Fibroblast of lung (primary cell): ENCODE measurements around the gene ZNF618. TPM values are rescaled to one million over a fixed set of nuclear protein-coding genes. Genes with fewer than 3 reads are reported as not detected.

ENCODE experiments used
- DNase-seq, 2 donors: peaks; one replicate each; pipeline versions ENCODE4 v3.0.0 to v3.0.0-alpha.2; 2010; ENCODE audit warnings: low read depth in 2 of 2
- H2AFZ ChIP-seq: 2 replicates; pipeline ENCODE4 v1.5.1; 2012; ENCODE audit warnings: low read length, control low read depth, inconsistent platforms
- H3K27ac ChIP-seq: 2 replicates; pipeline ENCODE4 v1.5.1; 2011; ENCODE audit warnings: low read length, control low read depth; ENCODE audit not compliant: insufficient read depth
- H3K27me3 ChIP-seq: 2 replicates; pipeline ENCODE4 v1.5.1; 2011; ENCODE audit warnings: mild to moderate bottlenecking, low read length; ENCODE audit not compliant: control insufficient read depth, insufficient read depth
- H3K36me3 ChIP-seq: 2 replicates; pipeline ENCODE4 v1.5.1; 2011; ENCODE audit warnings: low read length; ENCODE audit not compliant: control insufficient read depth, insufficient read depth
- H3K4me1 ChIP-seq: 2 replicates; pipeline ENCODE4 v1.5.1; 2011; ENCODE audit warnings: low read length; ENCODE audit not compliant: control insufficient read depth, insufficient read depth; ENCODE audit errors: extremely low read depth
- H3K4me2 ChIP-seq: 2 replicates; pipeline ENCODE4 v1.5.1; 2011; ENCODE audit warnings: low read length, control low read depth; ENCODE audit not compliant: insufficient read depth; ENCODE audit errors: extremely low read depth
- H3K4me3 ChIP-seq, 4 experiments: fragments of 200-600 bp in 1 of 4; sonication (generic) in 1 of 4; replicated peaks in 1 of 4; 2 replicates each; pipeline ENCODE4 v1.5.1; 2011 to 2016; ENCODE audit warnings: low read length in 4 of 4, low read depth in 3 of 4, mild to moderate bottlenecking in 3 of 4, control low read depth in 2 of 4, inconsistent platforms in 1 of 4, mixed read lengths in 1 of 4; ENCODE audit not compliant: insufficient read depth in 1 of 4; ENCODE audit errors: control extremely low read depth in 1 of 4
- H3K79me2 ChIP-seq: 2 replicates; pipeline ENCODE4 v1.5.1; 2012; ENCODE audit warnings: mild to moderate bottlenecking, low read length, inconsistent platforms; ENCODE audit not compliant: control insufficient read depth, insufficient read depth
- H3K9ac ChIP-seq: 2 replicates; pipeline ENCODE4 v1.5.1; 2011; ENCODE audit warnings: mild to moderate bottlenecking, low read length, control low read depth; ENCODE audit not compliant: insufficient read depth
- H3K9me3 ChIP-seq: 2 replicates; pipeline ENCODE4 v1.5.1; 2012; ENCODE audit warnings: low read depth, low read length; ENCODE audit not compliant: control insufficient read depth, insufficient read depth
- H4K20me1 ChIP-seq: 2 replicates; pipeline ENCODE4 v1.5.1; 2011; ENCODE audit warnings: low read length; ENCODE audit not compliant: control insufficient read depth, insufficient read depth; ENCODE audit errors: extremely low read depth
- CTCF ChIP-seq, 2 donors: IDR thresholded peaks in 1 of 2; conservative IDR thresholded peaks in 1 of 2; 1 replicate in 1 of 2; 2 replicates in 1 of 2; pipeline ENCODE4 v1.5.1; 2011 to 2012; ENCODE audit warnings: low read length in 2 of 2, control low read depth in 1 of 2, inconsistent platforms in 1 of 2, low read depth in 1 of 2, mild to moderate bottlenecking in 1 of 2
- EZH2 ChIP-seq: IDR thresholded peaks from 2 replicates; pipeline ENCODE4 v1.5.1; 2012; ENCODE audit warnings: low read length, control low read depth, mild to moderate bottlenecking; ENCODE audit errors: missing control alignments
- polyA plus RNA-seq, 2 donors: library from polyadenylated mRNA; depleted of rRNA in 1 of 2; stranded (reverse) in 1 of 2; unstranded in 1 of 2; fragments of >200 nt; gene quantifications; 2 replicates each; pipeline ENCODE4 v1.2.1, GENCODE V29; 2011 to 2012; ENCODE audit warnings: missing spikeins in 1 of 2
- total RNA-seq: library from RNA; depleted of rRNA; stranded (reverse); fragments of >200 nt; gene quantifications from 2 replicates; pipeline ENCODE4 v1.2.1, GENCODE V29; 2014

The ZNF618 gene
- total and polyA plus RNA-seq, 2 donors (not counting 1 experiment from before 2014, with no cell fraction given): 6.6 to 8.6 TPM

GRCh38 chr9:114001794-114002261 lies 125.7 kb downstream of the ZNF618 start:
- H3K27ac ChIP-seq: no peak overlapping the region
- DNase-seq: no peak
- H3K4me1 ChIP-seq: no peaks in the 10 kb centered on the region
- H3K36me3 ChIP-seq: peaks cover 10% of the 10 kb centered on the region
- no peaks in the 10 kb centered on the region for H3K27me3 ChIP-seq
- no peaks in the 10 kb centered on the region for H3K79me2 ChIP-seq
- H2AFZ ChIP-seq: no peak overlapping the region
- no peak overlapping the region for H3K9ac ChIP-seq
- no peak overlapping the region for H3K4me3 ChIP-seq
- TF ChIP-seq CTCF (conservative IDR thresholded peaks at IDR 0.05 in 1 of 2, IDR thresholded peaks at IDR 0.05 in 1 of 2; ENCODE audit: low read depth in 1 of 2, low read length in 2 of 2) (no peak), EZH2 (no peak)
- no peak overlapping the region for H3K4me2 ChIP-seq
- no peaks in the 10 kb centered on the region for H4K20me1 ChIP-seq
- no peaks in the 10 kb centered on the region for H3K9me3 ChIP-seq

GRCh38 chr9:114002271-114002985 lies 126.3 kb downstream of the ZNF618 start:
- Histone ChIP-seq H3K79me2 (no peaks in the 10 kb centered on the region), H2AFZ (no peak overlapping the region), H3K27ac (no peak overlapping the region), H3K36me3 (peaks cover 10% of the 10 kb centered on the region), H4K20me1 (no peaks in the 10 kb centered on the region), H3K9me3 (no peaks in the 10 kb centered on the region), H3K4me3 (no peak overlapping the region), H3K4me2 (no peak overlapping the region), H3K4me1 (no peaks in the 10 kb centered on the region), H3K27me3 (no peaks in the 10 kb centered on the region), H3K9ac (no peak overlapping the region)
- TF ChIP-seq EZH2: no peak
- TF ChIP-seq CTCF (conservative IDR thresholded peaks at IDR 0.05 in 1 of 2, IDR thresholded peaks at IDR 0.05 in 1 of 2; ENCODE audit: low read depth in 1 of 2, low read length in 2 of 2): no peak
- DNase-seq: no peak

GRCh38 chr9:114002986-114003350 lies 126.9 kb downstream of the ZNF618 start:
- TF ChIP-seq EZH2: no peak
- no peak for TF ChIP-seq CTCF (conservative IDR thresholded peaks at IDR 0.05 in 1 of 2, IDR thresholded peaks at IDR 0.05 in 1 of 2; ENCODE audit: low read depth in 1 of 2, low read length in 2 of 2)
- no peak overlapping the region for H3K4me2 ChIP-seq
- no peak for DNase-seq
- H3K9me3 ChIP-seq: no peaks in the 10 kb centered on the region
- peaks cover 10% of the 10 kb centered on the region for H3K36me3 ChIP-seq
- no peak overlapping the region for H3K9ac ChIP-seq
- H3K27ac ChIP-seq: no peak overlapping the region
- no peaks in the 10 kb centered on the region for H3K27me3 ChIP-seq
- H3K4me3 ChIP-seq: no peak overlapping the region
- H3K4me1 ChIP-seq: no peaks in the 10 kb centered on the region
- H4K20me1 ChIP-seq: no peaks in the 10 kb centered on the region
- no peaks in the 10 kb centered on the region for H3K79me2 ChIP-seq
- H2AFZ ChIP-seq: no peak overlapping the region
